Measurements from ENCODE around the gene NLGN1. TPM values are rescaled to one million over a fixed set of nuclear protein-coding genes. Genes with fewer than 3 reads are reported as not detected.
A peak's percentile ranks its signal among the peaks of the same experiment; 100 is the strongest.

NLGN1 gene
- polyA plus RNA-seq, 2 of the 4 experiments (the other 2 are of a cell fraction): not detected

DNA sequence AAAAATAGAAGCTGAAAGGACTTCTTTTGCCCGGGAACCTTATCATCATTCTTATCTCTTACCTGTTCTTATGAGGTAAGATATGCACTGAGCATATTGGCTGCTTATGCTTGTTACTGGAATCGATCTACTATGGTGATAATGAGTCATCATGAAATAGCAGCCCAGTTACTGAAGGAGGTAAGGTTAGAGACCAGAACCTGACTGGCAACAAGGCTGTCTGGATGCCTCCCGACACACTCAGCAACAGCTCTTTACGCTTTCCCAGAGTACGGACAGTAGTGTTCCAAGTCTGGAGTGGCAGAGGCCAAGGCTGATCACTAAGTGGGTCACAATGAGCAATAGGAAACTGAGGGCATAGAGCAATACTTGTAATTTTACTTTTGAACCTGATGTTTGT lies 314.1 kb downstream of the NLGN1 start:
- H3K4me3 ChIP-seq: no peak overlapping the region
- FAIRE-seq: no peak
- CTCF ChIA-PET: no interaction called here
- H3K27ac ChIP-seq: no peak overlapping the region
- no peak for ATAC-seq
- no peak for DNase-seq (ENCODE audit: low read depth in 1 of 2, low spot score in 1 of 2)
- TF ChIP-seq JUN (IDR thresholded peaks at IDR 0.05) (no peak), FOSL2 (IDR thresholded peaks at IDR 0.05) (no peak), FOSL2 (CRISPR knock-in tag; IDR thresholded peaks at IDR 0.05) (0 out of 2 replicates have a peak, but pooled peaks have one; percentile 3)
- no peaks in the 10 kb centered on the region for H3K9me3 ChIP-seq
- H3K4me2 ChIP-seq: no peak overlapping the region
- 28% methylated on average over 5 of the region's 5 CpGs for whole genome bisulfite sequencing (ENCODE audit: missing lambda C conversion rate)
- POLR2A ChIA-PET: no interaction called here
- H3K4me1 ChIP-seq: no peaks in the 10 kb centered on the region

GRCh38 chr3:173719585-173719984 lies 322.0 kb downstream of the NLGN1 start:
- WGBS (ENCODE audit: missing lambda C conversion rate): 14% methylated on average over 3 of the region's 3 CpGs
- H3K27ac ChIP-seq: no peak overlapping the region
- TF ChIP-seq POLR2AphosphoS2 (conservative IDR thresholded peaks at IDR 0.05; ENCODE audit: low read length): no peak
- no peak for TF ChIP-seq FOXS1 (CRISPR knock-in tag; IDR thresholded peaks at IDR 0.05)
- TF ChIP-seq MAX (IDR thresholded peaks at IDR 0.05): no peak
- no peak for TF ChIP-seq HOXB13 (CRISPR knock-in tag; IDR thresholded peaks at IDR 0.05; ENCODE audit: low read depth)
- TF ChIP-seq, protein P1, sequence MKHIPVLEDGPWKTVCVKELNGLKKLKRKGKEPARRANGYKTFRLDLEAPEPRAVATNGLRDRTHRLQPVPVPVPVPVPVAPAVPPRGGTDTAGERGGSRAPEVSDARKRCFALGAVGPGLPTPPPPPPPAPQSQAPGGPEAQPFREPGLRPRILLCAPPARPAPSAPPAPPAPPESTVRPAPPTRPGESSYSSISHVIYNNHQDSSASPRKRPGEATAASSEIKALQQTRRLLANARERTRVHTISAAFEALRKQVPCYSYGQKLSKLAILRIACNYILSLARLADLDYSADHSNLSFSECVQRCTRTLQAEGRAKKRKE (CRISPR knock-in tag; IDR thresholded peaks at IDR 0.05; ENCODE audit: low read depth): no peak
- CTCF ChIA-PET: no interaction called here
- no peak for DNase-seq (ENCODE audit: low read depth in 1 of 2, low spot score in 1 of 2)
- ATAC-seq: no peak
- POLR2A ChIA-PET: no interaction called here
- no peak overlapping the region for H3K4me2 ChIP-seq
- H3K4me3 ChIP-seq: no peak overlapping the region
- no peak for FAIRE-seq
- H3K9me3 ChIP-seq: no peaks in the 10 kb centered on the region
- no peaks in the 10 kb centered on the region for H3K4me1 ChIP-seq

DNA sequence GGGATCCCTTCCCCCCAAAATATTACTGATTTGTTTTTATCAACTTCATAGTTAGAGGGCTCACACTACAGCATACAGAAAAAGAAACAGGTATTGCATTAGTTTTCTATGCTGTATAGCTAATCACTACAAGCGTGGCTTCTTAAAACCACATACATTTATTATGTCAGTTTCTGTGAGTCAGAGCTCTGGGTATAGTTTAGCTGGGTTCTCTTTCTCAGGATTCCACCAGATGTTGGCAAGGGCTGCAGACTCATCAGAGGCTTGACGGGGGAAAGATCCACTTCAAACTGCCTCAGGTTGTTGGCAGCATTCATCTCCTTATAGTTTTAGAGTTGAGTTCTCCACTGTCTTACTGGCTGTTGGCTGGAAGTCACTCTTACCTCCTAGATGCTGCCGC lies 328.0 kb downstream of the NLGN1 start:
- WGBS (ENCODE audit: missing lambda C conversion rate): 33% methylated on average over 3 of the region's 3 CpGs
- H3K9me3 ChIP-seq: no peaks in the 10 kb centered on the region
- H3K4me2 ChIP-seq: no peak overlapping the region
- no peak for FAIRE-seq
- no peaks in the 10 kb centered on the region for H3K4me1 ChIP-seq
- DNase-seq (ENCODE audit: low read depth in 1 of 2, low spot score in 1 of 2): no peak
- H3K27ac ChIP-seq: no peak overlapping the region
- CTCF ChIA-PET: no interaction called here
- no peak for ATAC-seq
- H3K4me3 ChIP-seq: no peak overlapping the region
- POLR2A ChIA-PET: no interaction called here
- TF ChIP-seq HDAC2 (IDR thresholded peaks at IDR 0.05) (no peak), CBX8 (IDR thresholded peaks at IDR 0.05) (no peak), HOXB13 (CRISPR knock-in tag; IDR thresholded peaks at IDR 0.05; ENCODE audit: low read depth) (no peak), SREBF2 (IDR thresholded peaks at IDR 0.05) (no peak), EHF (CRISPR knock-in tag; IDR thresholded peaks at IDR 0.05) (no peak), FOSL2 (IDR thresholded peaks at IDR 0.05) (no peak), FOSL2 (CRISPR knock-in tag; IDR thresholded peaks at IDR 0.05) (no peak), RNF2 (IDR thresholded peaks at IDR 0.05; ENCODE audit: borderline replicate concordance, low read depth) (no peak)

GRCh38 chr3:173730391-173730790 lies 332.8 kb downstream of the NLGN1 start:
- Histone ChIP-seq H3K4me2 (no peak overlapping the region), H3K27ac (no peak overlapping the region), H3K9me3 (no peaks in the 10 kb centered on the region), H3K4me3 (no peak overlapping the region), H3K4me1 (no peaks in the 10 kb centered on the region)
- CTCF ChIA-PET: no interaction called here
- TF ChIP-seq RARB (CRISPR knock-in tag; IDR thresholded peaks at IDR 0.05) (no peak), SREBF2 (IDR thresholded peaks at IDR 0.05) (no peak), HOXA7 (CRISPR knock-in tag; IDR thresholded peaks at IDR 0.05) (no peak), EHMT2 (IDR thresholded peaks at IDR 0.05; ENCODE audit: low read depth) (no peak), RCOR1 (IDR thresholded peaks at IDR 0.05; ENCODE audit: low read depth, low read length) (no peak), ZNF302 (CRISPR knock-in tag; IDR thresholded peaks at IDR 0.05) (no peak), FOSB (CRISPR knock-in tag; IDR thresholded peaks at IDR 0.05) (no peak)
- TF ChIP-seq, protein P2, sequence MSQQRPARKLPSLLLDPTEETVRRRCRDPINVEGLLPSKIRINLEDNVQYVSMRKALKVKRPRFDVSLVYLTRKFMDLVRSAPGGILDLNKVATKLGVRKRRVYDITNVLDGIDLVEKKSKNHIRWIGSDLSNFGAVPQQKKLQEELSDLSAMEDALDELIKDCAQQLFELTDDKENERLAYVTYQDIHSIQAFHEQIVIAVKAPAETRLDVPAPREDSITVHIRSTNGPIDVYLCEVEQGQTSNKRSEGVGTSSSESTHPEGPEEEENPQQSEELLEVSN (IDR thresholded peaks at IDR 0.05; ENCODE audit: borderline replicate concordance, low read depth): no peak
- no peak for ATAC-seq
- POLR2A ChIA-PET: no interaction called here
- no peak for DNase-seq (ENCODE audit: low read depth in 1 of 2, low spot score in 1 of 2)
- FAIRE-seq: no peak
- WGBS (ENCODE audit: missing lambda C conversion rate): 71% methylated on average over 2 of the region's 2 CpGs
